ENCODE data around the gene UVSSA. TPM values are rescaled to one million over a fixed set of nuclear protein-coding genes. Genes with fewer than 3 reads are reported as not detected.
"Not testable (repeated sequence)": the region's sequence is repeated elsewhere in the genome, so short reads cannot be mapped to it uniquely, and the experiment has no call there.

UVSSA gene
- total RNA-seq, 1 experiment from 2014 or later: 7.1 TPM

- no peak for DNase-seq (ENCODE audit: low read depth)
These were observed 17.3 kb upstream of the UVSSA start for GRCh38 chr4:1329408-1330371.

- DNase-seq (ENCODE audit: low read depth): no peak
These were observed 16.0 kb upstream of the UVSSA start for GRCh38 chr4:1330761-1331590.

GRCh38 chr4:1331591-1332353, 15.2 kb upstream of the UVSSA start:
- DNase-seq (ENCODE audit: low read depth): no peak

- no peak for DNase-seq (ENCODE audit: low read depth)
These were observed 14.3 kb upstream of the UVSSA start for GRCh38 chr4:1332686-1333085.

- DNase-seq (ENCODE audit: low read depth): no peak
These were observed 13.8 kb upstream of the UVSSA start for GRCh38 chr4:1333256-1333655.

GRCh38 chr4:1333851-1334578, 13.0 kb upstream of the UVSSA start:
- DNase-seq (ENCODE audit: low read depth): not testable (repeated sequence)

- no peak for DNase-seq (ENCODE audit: low read depth)
These were observed 12.5 kb upstream of the UVSSA start for GRCh38 chr4:1334579-1334895.

GRCh38 chr4:1335193-1335883, 11.7 kb upstream of the UVSSA start:
- DNase-seq (ENCODE audit: low read depth): not testable (repeated sequence)

- no peak for DNase-seq (ENCODE audit: low read depth)
These were observed 10.9 kb upstream of the UVSSA start for GRCh38 chr4:1336088-1336491.

GRCh38 chr4:1337376-1337831, 9.6 kb upstream of the UVSSA start:
- DNase-seq (ENCODE audit: low read depth): peak; percentile 67

GRCh38 chr4:1337951-1338751, 8.9 kb upstream of the UVSSA start:
- no peak for DNase-seq (ENCODE audit: low read depth)

- no peak for DNase-seq (ENCODE audit: low read depth)
These were observed 8.1 kb upstream of the UVSSA start for GRCh38 chr4:1338752-1339414.

- DNase-seq (ENCODE audit: low read depth): no peak
These were observed 7.5 kb upstream of the UVSSA start for GRCh38 chr4:1339489-1339888.

- DNase-seq (ENCODE audit: low read depth): no peak
These were observed 6.7 kb upstream of the UVSSA start for GRCh38 chr4:1340181-1340747.

GRCh38 chr4:1340861-1341260, 6.1 kb upstream of the UVSSA start:
- no peak for DNase-seq (ENCODE audit: low read depth)

- no peak for DNase-seq (ENCODE audit: low read depth)
These were observed 5.0 kb upstream of the UVSSA start for GRCh38 chr4:1342003-1342402.

- no peak for DNase-seq (ENCODE audit: low read depth)
These were observed 2.3 kb upstream of the UVSSA start for GRCh38 chr4:1344696-1345095.
